NB4 (cell line): ENCODE results near the gene KCTD15.

Experiments used
- CTCF ChIP-seq: IDR thresholded peaks from one replicate; pipeline ENCODE4 v1.5.1; 2012; ENCODE audit warnings: low read depth, low read length
- MYC ChIP-seq: IDR thresholded peaks from 2 replicates; pipeline ENCODE4 v1.6.1; 2011; ENCODE audit warnings: low read depth, low read length
- POLR2A ChIP-seq: IDR thresholded peaks from 2 replicates; pipeline ENCODE4 v1.6.1; 2011; ENCODE audit warnings: mild to moderate bottlenecking; ENCODE audit not compliant: insufficient read length; ENCODE audit errors: extremely low read depth

DNA sequence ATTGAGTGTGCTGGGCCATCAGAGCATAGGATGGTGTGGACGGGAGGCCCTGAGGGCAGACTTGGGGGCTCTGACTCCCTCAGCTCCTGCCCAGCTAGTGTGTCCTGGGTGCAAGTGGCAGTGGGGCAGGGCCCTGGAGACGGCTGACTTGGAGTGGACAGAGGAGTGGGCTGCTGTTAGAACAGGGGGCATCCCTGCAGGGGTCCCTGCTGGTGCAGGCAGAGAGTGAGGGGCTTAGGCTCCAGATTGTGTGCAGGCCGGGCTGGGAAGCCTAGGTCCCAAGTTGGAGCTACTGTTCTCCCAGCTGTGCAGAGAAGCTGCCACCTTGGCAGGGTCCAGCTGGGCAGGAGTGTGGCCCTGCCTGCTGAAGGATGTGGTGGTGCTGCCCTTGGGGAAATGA is 8.6 kb downstream of the KCTD15 start:
- no peak for TF ChIP-seq CTCF
- no peak for TF ChIP-seq POLR2A
- TF ChIP-seq MYC, result no peak
